Neutrophil (primary cell): Measurements from ENCODE around the gene MFAP4.

ENCODE experiments used
- H3K27ac ChIP-seq: fragments of 200-600 bp; sonication (generic); 2 replicates; pipeline ENCODE4 v1.5.1; 2016; ENCODE audit warnings: mild to moderate bottlenecking, moderate library complexity
- H3K27me3 ChIP-seq: fragments of 200-600 bp; sonication (generic); 2 replicates; pipeline ENCODE4 v1.6.0; 2016; ENCODE audit warnings: mild to moderate bottlenecking
- H3K36me3 ChIP-seq: fragments of 200-600 bp; sonication (generic); 2 replicates; pipeline ENCODE4 v1.5.1; 2017
- H3K4me1 ChIP-seq, 2 experiments: fragments of 200-600 bp in 1 of 2; sonication (generic) in 1 of 2; 1 replicate in 1 of 2; 2 replicates in 1 of 2; pipeline versions ENCODE4 v1.5.1 to v1.6.1; 2013 to 2016; ENCODE audit warnings: low read depth in 1 of 2, low read length in 1 of 2, mild to moderate bottlenecking in 1 of 2, moderate library complexity in 1 of 2; ENCODE audit not compliant: control insufficient read depth in 1 of 2, insufficient read depth in 1 of 2
- H3K4me3 ChIP-seq, 2 experiments: fragments of 200-600 bp in 1 of 2; sonication (generic) in 1 of 2; 1 replicate in 1 of 2; 2 replicates in 1 of 2; pipeline ENCODE4 v1.5.1; 2013 to 2016; ENCODE audit warnings: low read depth in 1 of 2, low read length in 1 of 2, mild to moderate bottlenecking in 1 of 2, moderate library complexity in 1 of 2
- H3K9me3 ChIP-seq: fragments of 200-600 bp; sonication (generic); 2 replicates; pipeline ENCODE4 v1.5.1; 2016
- CTCF ChIP-seq: fragments of 200-600 bp; sonication (generic); IDR thresholded peaks from 2 replicates; pipeline ENCODE4 v1.5.1; 2016; ENCODE audit warnings: antibody characterized with exemption

The MFAP4 gene

GRCh38 chr17:19387921-19388521 lies 1.0 kb upstream of the MFAP4 start:
- Histone ChIP-seq H3K27me3 (no peaks in the 10 kb centered on the region), H3K4me3 (no peak overlapping the region), H3K4me1 (peaks cover 12 to 21% of the 10 kb centered on the region in 2 experiments), H3K36me3 (peaks cover 25% of the 10 kb centered on the region), H3K27ac (no peak overlapping the region), H3K9me3 (no peaks in the 10 kb centered on the region)
- no peak for TF ChIP-seq CTCF

- H3K9me3 ChIP-seq: no peaks in the 10 kb centered on the region
- no peaks in the 10 kb centered on the region for H3K27me3 ChIP-seq
- peaks cover 12 to 21% of the 10 kb centered on the region in 2 experiments for H3K4me1 ChIP-seq
- H3K4me3 ChIP-seq: peak overlapping the region; percentile 50 to 53
- H3K36me3 ChIP-seq: peaks cover 42% of the 10 kb centered on the region
- no peak for TF ChIP-seq CTCF
- peak overlapping the region; percentile 74 for H3K27ac ChIP-seq
Observed at GRCh38 chr17:19386051-19386929, 700 bp downstream of the MFAP4 start.

GRCh38 chr17:19385521-19385983 lies 1.4 kb downstream of the MFAP4 start:
- Histone ChIP-seq H3K4me1 (peaks cover 12 to 21% of the 10 kb centered on the region in 2 experiments), H3K9me3 (no peaks in the 10 kb centered on the region), H3K4me3 (no peak overlapping the region), H3K36me3 (peaks cover 50% of the 10 kb centered on the region), H3K27ac (peak overlapping the region; percentile 74), H3K27me3 (no peaks in the 10 kb centered on the region)
- no peak for TF ChIP-seq CTCF

GRCh38 chr17:19384723-19385391 lies 2.1 kb downstream of the MFAP4 start:
- Histone ChIP-seq H3K27ac (no peak overlapping the region), H3K4me1 (peaks cover 12 to 21% of the 10 kb centered on the region in 2 experiments), H3K27me3 (no peaks in the 10 kb centered on the region), H3K9me3 (no peaks in the 10 kb centered on the region), H3K4me3 (no peak overlapping the region), H3K36me3 (peaks cover 57% of the 10 kb centered on the region)
- TF ChIP-seq CTCF: no peak

GRCh38 chr17:19383681-19384470 lies 3.1 kb downstream of the MFAP4 start:
- no peak overlapping the region for H3K27ac ChIP-seq
- H3K36me3 ChIP-seq: peaks cover 62% of the 10 kb centered on the region
- H3K4me3 ChIP-seq: no peak overlapping the region
- no peak for TF ChIP-seq CTCF
- peaks cover 21 to 29% of the 10 kb centered on the region in 2 experiments for H3K4me1 ChIP-seq
- no peaks in the 10 kb centered on the region for H3K9me3 ChIP-seq
- H3K27me3 ChIP-seq: no peaks in the 10 kb centered on the region
